Progenitor cell of endocrine pancreas (in vitro differentiated cells): Measurements from ENCODE around the gene ZCCHC7. TPM values are rescaled to one million over a fixed set of nuclear protein-coding genes. Genes with fewer than 3 reads are reported as not detected.

Experiments used
- DNase-seq: peaks from one replicate; pipeline ENCODE4 v3.0.0; 2021; ENCODE audit warnings: low spot score; ENCODE audit not compliant: unreplicated experiment
- H3K27ac Mint-ChIP-seq: 2 replicates; pipeline ENCODE4 v1.8.0; 2021; ENCODE audit warnings: mild to moderate bottlenecking, moderate library complexity, mixed read lengths
- H3K27me3 Mint-ChIP-seq: 2 replicates; pipeline ENCODE4 v1.8.0; 2021; ENCODE audit warnings: mixed read lengths
- H3K36me3 Mint-ChIP-seq: 2 replicates; pipeline ENCODE4 v1.8.0; 2022; ENCODE audit warnings: mixed read lengths; ENCODE audit not compliant: insufficient read depth
- H3K4me1 Mint-ChIP-seq: 2 replicates; pipeline ENCODE4 v1.8.0; 2021; ENCODE audit warnings: low read depth, mixed read lengths
- H3K4me3 Mint-ChIP-seq: 2 replicates; pipeline ENCODE4 v1.8.0; 2021; ENCODE audit warnings: low read depth, mild to moderate bottlenecking, moderate library complexity, mixed read lengths
- H3K9me3 Mint-ChIP-seq: 2 replicates; pipeline ENCODE4 v1.8.0; 2021; ENCODE audit warnings: low read depth, mixed read lengths
- total RNA-seq: library from RNA; stranded (reverse); gene quantifications from 2 replicates; pipeline ENCODE4 v1.2.1, GENCODE V29; 2021
- TF ChIP-seq, protein P1 (sequence below): fragments of 200-600 bp; sonication (generic); IDR thresholded peaks from one replicate; pipeline ENCODE4 v1.5.0; 2021; ENCODE audit warnings: antibody characterized with exemption, mild to moderate bottlenecking; ENCODE audit not compliant: unreplicated experiment

The ZCCHC7 gene
- total RNA-seq, 1 donor from 2014 or later, result 16.6 TPM

DNA sequence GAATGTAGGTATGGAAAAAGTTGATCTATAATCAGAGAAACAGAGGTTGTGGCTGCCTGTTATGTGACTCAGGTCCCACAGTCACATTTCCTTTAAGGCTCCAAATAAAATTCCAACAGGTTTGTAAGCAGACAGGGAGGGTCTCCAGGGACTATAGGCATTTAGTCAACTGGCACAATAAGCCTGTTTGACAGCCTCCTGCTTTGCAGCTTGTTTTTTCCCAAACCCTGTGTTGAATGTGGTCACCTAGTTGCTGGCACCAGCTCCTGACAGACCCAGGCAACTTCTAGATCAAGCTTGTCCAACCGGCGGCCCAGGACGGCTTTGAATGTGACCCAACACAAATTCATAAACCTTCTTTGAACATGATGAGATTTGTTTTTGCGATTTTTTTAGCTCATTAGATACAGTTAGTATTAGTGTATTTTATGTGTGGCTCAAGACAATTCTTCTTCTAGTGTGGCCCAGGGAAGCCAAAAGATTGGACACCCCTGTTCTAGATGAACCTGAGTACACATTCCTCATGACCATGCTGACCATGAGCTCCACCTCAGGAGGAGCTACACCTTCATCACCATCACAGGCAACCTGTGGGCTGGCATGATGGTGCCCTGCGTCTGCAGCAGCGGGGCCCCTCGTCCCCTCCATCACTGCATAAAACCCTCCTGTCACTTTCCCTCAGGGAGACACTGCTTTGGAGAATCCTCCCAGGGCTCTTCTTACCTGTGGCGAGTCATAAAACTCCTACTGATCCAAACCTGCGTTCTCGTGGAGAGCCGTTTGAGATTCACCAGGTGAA is 286.4 kb downstream of the ZCCHC7 start:
- TF ChIP-seq, protein P1, sequence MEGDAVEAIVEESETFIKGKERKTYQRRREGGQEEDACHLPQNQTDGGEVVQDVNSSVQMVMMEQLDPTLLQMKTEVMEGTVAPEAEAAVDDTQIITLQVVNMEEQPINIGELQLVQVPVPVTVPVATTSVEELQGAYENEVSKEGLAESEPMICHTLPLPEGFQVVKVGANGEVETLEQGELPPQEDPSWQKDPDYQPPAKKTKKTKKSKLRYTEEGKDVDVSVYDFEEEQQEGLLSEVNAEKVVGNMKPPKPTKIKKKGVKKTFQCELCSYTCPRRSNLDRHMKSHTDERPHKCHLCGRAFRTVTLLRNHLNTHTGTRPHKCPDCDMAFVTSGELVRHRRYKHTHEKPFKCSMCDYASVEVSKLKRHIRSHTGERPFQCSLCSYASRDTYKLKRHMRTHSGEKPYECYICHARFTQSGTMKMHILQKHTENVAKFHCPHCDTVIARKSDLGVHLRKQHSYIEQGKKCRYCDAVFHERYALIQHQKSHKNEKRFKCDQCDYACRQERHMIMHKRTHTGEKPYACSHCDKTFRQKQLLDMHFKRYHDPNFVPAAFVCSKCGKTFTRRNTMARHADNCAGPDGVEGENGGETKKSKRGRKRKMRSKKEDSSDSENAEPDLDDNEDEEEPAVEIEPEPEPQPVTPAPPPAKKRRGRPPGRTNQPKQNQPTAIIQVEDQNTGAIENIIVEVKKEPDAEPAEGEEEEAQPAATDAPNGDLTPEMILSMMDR, result no peak
- H3K27me3 Mint-ChIP-seq, result no peaks in the 10 kb centered on the region
- H3K27ac Mint-ChIP-seq, result peak overlapping the region; percentile 42
- H3K36me3 Mint-ChIP-seq, result no peaks in the 10 kb centered on the region
- no peak for DNase-seq
- H3K4me3 Mint-ChIP-seq, result peak overlapping the region; percentile 17
- no peaks in the 10 kb centered on the region for H3K9me3 Mint-ChIP-seq
- H3K4me1 Mint-ChIP-seq, result peaks cover 28% of the 10 kb centered on the region

DNA sequence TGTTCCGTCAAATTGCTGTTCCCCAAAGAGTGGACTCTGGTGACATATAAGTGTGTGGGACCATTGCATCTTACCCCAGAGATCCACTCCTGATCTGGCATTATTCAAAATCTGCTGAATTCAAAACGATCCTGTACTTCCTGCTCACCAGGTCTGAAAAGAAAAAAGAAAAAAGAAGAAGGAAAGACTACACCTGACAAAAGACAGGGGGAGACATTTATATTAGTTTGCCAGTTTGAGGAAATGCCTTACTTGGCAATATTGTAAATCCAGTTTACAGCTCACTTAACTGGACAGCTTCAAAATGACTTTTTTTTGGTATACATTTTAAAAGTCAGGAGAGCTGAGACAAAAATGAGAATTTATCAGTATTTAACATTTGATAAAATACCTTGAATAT is 287.1 kb downstream of the ZCCHC7 start:
- no peak overlapping the region for H3K4me3 Mint-ChIP-seq
- H3K36me3 Mint-ChIP-seq, result no peaks in the 10 kb centered on the region
- peaks cover 28% of the 10 kb centered on the region for H3K4me1 Mint-ChIP-seq
- no peak for DNase-seq
- H3K27ac Mint-ChIP-seq, result no peak overlapping the region
- no peaks in the 10 kb centered on the region for H3K9me3 Mint-ChIP-seq
- TF ChIP-seq, protein P1, result peak; percentile 32
- H3K27me3 Mint-ChIP-seq, result no peaks in the 10 kb centered on the region

Other genes with a start within 250 kb of the ZCCHC7 start
- not detected in 2 replicates for gene PAX5, start 86.3 kb upstream of the ZCCHC7 start, total RNA-seq